Left renal pelvis (tissue), 4 donors: ENCODE data around the gene ACAP3. TPM values are rescaled to one million over a fixed set of nuclear protein-coding genes. Genes with fewer than 3 reads are reported as not detected.

Experiments
- DNase-seq, 4 donors: peaks; one replicate each; pipeline ENCODE4 v3.0.0-alpha.2; 2013; ENCODE audit warnings: low read depth in 4 of 4, low spot score in 3 of 4
- polyA plus RNA-seq, 4 donors: library from polyadenylated mRNA; unstranded; fragments of 120-200 nt; gene quantifications; one replicate each; pipeline ENCODE4 v1.2.1, GENCODE V29; 2013; ENCODE audit not compliant: insufficient read length in 4 of 4

The ACAP3 gene
- polyA plus RNA-seq, 4 donors, result 18.3 to 44.1 (median 34.0) TPM

DNA sequence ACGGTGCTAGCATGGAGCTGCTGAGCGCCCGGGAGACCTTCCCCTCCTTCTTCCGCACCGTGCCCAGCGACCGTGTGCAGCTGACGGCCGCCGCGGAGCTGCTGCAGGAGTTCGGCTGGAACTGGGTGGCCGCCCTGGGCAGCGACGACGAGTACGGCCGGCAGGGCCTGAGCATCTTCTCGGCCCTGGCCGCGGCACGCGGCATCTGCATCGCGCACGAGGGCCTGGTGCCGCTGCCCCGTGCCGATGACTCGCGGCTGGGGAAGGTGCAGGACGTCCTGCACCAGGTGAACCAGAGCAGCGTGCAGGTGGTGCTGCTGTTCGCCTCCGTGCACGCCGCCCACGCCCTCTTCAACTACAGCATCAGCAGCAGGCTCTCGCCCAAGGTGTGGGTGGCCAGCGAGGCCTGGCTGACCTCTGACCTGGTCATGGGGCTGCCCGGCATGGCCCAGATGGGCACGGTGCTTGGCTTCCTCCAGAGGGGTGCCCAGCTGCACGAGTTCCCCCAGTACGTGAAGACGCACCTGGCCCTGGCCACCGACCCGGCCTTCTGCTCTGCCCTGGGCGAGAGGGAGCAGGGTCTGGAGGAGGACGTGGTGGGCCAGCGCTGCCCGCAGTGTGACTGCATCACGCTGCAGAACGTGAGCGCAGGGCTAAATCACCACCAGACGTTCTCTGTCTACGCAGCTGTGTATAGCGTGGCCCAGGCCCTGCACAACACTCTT, 24.5 kb upstream of the ACAP3 start:
- DNase-seq, result no peak

DNA sequence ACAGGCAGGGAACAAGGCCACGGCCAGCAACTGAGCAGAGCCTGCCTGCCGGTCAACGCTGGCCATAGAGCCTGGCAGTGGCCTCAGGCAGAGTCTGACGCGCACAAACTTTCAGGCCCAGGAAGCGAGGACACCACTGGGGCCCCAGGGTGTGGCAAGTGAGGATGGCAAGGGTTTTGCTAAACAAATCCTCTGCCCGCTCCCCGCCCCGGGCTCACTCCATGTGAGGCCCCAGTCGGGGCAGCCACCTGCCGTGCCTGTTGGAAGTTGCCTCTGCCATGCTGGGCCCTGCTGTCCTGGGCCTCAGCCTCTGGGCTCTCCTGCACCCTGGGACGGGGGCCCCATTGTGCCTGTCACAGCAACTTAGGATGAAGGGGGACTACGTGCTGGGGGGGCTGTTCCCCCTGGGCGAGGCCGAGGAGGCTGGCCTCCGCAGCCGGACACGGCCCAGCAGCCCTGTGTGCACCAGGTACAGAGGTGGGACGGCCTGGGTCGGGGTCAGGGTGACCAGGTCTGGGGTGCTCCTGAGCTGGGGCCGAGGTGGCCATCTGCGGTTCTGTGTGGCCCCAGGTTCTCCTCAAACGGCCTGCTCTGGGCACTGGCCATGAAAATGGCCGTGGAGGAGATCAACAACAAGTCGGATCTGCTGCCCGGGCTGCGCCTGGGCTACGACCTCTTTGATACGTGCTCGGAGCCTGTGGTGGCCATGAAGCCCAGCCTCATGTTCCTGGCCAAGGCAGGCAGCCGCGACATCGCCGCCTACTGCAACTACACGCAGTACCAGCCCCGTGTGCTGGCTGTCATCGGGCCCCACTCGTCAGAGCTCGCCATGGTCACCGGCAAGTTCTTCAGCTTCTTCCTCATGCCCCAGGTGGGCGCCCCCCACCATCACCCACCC, 23.6 kb upstream of the ACAP3 start, which contains the start of gene TAS1R3:
TAS1R3 (plus strand) TSS at position 213 of the 898 bp plus-strand sequence; CDS start at position 279, 66 bp downstream.
- DNase-seq, result no peak

DNA sequence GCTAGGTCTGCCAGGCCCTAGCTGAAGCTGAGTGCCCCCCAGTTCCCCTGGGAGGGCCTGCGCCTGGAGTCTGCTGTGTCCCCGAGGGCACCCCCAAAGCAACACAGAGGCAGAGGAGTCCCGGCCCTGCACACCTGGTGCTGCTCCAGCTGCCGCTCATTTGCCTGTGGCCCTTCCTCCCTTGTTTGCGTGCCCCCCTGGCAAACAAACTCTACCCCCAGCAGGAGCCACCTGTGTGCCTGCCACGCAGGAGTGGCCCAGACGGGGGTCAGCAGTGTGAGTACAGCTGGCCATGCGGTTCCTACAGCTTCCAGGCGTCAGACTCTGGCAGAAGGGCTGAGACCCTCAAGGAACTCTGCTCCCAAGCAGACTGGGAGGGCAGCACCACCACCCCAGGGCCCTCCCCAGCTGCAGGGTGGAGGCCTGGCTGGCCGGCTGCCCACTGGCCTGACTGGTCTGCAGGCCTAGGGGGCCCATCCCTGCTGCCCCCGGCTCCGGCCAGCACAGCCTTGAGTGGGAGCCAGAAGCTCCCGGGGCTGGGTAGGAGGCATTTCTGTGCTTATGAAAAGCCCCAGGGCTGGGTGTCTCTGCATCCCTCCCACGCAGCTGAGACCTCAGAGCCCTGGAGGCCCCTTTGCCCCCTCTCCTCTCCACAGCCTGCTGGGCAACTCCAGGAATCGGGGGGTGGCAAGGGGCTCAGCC, 22.8 kb upstream of the ACAP3 start:
- no peak for DNase-seq

DNA sequence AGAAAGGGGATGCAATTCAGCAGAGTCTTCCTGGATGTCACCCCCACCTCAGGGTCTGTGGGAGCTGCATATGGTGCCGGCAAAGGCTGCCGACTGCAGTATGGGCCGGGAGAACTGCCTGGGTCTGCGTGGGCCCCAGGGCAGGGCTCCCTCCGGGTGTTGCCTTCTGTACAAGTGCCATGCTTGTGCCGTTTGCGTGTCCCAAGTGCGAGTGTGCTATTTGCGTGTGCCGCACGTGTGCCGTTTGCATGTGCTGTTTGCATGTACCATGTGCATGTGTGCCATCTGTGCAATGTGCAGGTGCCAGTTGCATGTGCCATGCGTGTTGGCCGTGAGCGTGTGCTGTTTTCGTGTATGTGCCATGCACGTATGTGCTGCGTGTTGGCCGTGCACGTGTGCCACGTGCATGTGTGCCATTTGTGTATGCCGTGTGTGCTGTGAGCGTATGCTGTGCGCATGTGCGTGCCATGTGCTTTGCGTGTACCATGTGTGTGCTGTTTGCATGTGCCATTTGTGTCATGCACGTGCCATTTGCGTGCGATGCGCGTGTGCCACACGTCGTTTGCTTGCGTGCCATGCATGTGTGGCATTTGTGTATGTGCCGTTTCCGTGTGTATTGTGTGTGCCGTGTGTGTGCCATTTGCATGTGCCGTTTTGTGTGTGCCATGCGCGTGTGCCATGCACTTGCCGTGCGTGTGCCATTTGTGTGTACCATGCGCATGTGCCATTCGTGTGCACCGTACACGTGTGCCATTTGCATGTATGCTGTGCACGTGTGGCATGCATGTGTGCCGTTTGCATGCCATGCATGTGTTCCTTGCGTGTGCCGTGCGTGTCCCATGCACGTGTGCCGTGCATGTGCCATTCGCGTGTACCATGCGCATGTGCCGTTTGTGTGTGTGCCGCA, 21.8 kb upstream of the ACAP3 start:
- DNase-seq, result no peak

DNA sequence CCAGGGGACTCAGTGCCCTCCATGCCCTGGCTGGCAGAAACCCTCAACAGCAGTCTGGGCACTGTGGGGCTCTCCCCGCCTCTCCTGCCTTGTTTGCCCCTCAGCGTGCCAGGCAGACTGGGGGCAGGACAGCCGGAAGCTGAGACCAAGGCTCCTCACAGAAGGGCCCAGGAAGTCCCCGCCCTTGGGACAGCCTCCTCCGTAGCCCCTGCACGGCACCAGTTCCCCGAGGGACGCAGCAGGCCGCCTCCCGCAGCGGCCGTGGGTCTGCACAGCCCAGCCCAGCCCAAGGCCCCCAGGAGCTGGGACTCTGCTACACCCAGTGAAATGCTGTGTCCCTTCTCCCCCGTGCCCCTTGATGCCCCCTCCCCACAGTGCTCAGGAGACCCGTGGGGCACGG, 20.5 kb upstream of the ACAP3 start:
- no peak for DNase-seq

DNA sequence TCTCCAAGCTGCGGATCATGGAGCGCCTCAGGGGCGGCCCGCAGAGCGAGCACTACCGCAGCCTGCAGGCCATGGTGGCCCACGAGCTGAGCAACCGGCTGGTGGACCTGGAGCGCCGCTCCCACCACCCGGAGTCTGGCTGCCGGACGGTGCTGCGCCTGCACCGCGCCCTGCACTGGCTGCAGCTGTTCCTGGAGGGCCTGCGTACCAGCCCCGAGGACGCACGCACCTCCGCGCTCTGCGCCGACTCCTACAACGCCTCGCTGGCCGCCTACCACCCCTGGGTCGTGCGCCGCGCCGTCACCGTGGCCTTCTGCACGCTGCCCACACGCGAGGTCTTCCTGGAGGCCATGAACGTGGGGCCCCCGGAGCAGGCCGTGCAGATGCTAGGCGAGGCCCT, 19.6 kb upstream of the ACAP3 start:
- DNase-seq, result no peak

DNA sequence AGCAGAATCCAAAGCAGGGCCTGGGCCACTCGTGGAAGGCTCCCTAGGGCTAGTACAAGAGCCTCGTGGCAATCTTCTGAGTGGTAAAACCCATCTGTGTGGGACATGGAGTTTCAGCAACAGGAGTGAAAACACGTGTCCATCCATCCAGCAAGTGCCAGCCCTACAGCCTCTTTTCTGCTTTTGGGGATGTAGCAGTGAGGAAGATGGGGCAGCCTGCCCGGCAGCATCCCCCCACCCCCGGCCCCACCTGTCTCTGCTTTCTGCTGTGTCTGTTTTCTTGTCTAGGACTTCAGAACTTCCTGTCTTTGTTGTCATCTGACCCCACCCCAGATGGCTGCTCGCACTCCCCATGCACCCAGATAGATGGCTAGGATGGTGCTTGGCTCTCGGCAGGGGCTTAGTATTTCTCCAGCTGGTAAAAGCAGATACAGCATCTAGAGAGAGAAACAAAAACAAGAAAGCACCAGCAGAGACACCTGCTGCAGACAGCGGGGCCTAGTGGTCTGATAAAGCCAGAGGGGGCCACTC, 18.4 kb upstream of the ACAP3 start:
- no peak for DNase-seq

DNA sequence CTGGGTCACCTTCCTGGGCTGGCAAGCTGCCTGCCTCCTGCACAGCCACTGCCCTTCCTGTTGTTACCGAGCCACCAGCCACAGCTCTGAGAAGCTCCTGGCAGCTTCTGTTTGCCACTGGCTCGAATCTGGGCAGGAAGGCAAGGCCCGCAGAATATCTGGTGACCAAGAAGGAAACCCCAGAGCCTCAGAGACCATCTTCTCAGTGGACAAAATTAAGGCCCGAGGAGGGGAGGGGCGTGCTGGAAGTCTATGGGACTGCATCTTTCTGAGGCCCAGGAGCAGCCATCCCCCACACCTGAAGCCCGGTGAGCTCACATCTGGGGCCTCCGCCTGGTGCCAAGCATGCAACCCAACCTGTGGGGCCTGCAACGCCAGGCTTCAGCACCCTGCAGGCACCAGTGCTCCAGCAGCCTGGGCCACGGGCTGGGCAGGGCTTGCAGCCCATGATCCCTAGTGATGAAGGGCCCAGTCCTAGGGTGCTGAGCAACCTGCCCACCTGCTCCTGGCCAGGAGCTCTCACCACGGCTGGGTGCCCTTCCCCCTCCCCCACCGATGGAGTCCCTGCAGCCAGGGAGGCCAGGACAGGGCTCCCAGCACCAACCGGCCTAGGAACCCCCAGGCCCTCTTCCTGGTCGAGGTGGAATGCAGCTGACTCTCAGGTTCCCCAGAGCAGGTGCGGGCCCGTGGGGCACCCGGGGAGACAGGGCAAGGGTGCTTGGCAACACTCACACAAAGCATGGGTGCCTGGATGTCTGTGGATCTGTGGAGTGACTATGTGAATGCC, 17.8 kb upstream of the ACAP3 start:
- no peak for DNase-seq

DNA sequence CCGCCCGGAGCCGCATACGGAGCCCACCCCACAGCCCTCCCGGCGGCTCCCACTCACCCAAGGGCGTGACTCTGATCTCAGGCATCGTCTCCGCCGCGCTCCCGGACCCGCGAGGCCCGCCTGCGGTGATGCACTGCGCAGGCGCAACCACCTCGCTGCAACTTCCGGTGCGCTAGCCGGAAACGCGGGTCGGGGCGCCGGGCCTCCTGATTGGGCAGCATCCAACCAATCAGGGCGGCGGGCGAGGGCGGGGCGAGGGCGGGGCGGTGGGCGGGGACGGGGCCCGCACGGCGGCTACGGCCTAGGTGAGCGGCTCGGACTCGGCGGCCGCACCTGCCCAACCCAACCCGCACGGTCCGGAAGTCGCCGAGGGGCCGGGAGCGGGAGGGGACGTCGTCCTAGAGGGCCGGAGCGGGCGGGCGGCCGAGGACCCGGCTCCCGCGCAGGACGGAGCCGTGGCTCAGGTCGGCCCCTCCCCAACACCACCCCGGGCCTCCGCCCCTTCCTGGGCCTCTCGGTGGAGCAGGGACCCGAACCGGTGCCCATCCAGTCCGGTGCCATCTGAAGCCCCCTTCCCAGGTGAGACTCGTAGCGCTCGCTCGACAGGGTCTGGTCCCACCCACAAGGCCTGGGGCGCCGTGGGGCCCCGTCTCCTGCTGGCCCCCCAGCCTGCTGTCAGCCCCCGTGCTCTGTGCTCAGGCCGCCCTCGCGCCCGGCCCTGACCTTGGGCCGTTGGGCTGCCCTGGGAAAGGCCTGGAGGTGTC, 17.0 kb upstream of the ACAP3 start, which contains the start of the genes CPTP and INTS11:
CPTP (plus strand) TSS at position 279 of the 764 bp plus-strand sequence. CDS start 2,109 bp downstream, outside the sequence.
INTS11 (minus strand) TSS at position 137 of the 764 bp plus-strand sequence; CDS start at position 85, 52 bp downstream.
- DNase-seq, result peak; percentile 71 to 78 (median 76)

DNA sequence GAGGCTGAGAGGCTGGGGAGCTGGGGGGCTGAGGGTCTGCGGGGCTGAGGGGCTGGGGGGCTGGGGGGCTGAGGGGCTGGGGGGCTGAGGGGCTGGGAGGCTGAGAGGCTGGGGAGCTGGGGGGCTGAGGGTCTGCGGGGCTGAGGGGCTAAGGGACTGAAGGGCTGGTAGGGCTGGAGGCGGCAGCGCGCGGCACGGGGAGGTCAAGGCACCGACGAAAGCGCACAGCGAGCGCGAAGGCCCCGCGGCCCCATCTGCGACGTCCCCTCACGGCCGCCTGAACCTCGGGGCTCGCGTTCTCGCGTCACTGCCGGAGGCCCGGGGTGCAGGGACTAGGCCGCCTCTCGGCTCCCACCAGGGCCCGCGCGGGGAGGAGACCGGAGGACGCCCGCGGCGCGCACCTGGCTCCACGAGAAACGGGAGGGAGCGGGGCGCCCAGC, 16.4 kb upstream of the ACAP3 start:
- no peak for DNase-seq

DNA sequence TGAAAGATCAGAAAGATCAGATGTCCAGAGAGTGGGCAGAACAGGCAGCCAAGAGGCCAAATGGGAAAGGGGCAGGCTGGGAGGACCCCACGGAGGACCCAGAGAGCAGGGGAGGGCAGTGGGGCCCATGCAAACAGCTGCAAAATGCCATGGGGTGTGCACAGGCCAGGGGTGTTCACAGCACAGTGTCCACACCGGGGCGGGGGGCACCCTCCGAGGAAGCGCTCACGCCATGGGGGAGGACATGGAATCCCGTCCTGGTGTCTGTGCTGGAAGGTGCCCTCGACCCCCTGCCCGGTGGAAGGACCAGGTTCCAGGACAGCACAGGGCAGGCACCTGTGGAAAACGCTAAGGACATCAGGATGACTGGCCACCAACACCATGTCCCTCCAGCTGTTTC, 15.2 kb upstream of the ACAP3 start:
- no peak for DNase-seq

DNA sequence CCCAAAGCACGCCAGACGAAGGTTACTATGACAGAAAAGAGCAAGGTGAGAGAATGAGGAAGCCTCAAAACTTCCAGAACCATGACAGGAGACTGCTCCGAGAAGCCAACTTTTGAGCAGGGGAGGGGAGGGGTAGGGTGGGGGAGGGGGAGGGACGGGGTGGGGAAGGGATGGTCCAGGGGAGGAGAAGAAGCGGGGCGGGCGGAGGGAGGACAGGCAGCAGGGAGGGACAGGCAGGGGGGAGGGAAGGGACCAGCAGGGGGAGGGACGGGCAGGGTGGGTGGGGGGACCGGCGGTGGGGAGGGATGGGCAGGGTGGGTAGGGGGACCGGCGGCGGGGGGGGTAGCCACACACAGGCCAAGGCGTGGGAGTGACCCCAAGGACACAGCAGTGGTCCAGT, 14.7 kb upstream of the ACAP3 start:
- no peak for DNase-seq

DNA sequence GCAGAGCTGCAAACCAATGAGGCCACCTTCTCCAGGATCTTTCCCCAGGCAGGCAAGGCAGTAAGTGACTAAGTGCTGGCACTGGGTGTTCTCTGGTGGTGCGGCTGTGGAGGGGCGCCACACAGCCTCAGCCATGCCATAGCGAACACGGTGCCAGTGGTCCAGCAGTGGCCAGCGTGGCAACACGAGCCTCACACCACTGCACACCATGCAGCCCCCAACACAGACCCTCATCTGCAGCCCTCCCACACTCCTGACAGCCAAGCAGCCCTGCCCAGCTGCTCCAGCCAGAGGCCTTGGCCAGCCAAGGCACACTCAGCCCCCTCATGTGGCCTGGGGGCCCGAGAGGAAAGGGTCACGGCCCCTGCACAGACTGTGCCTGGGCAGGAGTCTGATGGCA, 13.7 kb upstream of the ACAP3 start:
- no peak for DNase-seq

DNA sequence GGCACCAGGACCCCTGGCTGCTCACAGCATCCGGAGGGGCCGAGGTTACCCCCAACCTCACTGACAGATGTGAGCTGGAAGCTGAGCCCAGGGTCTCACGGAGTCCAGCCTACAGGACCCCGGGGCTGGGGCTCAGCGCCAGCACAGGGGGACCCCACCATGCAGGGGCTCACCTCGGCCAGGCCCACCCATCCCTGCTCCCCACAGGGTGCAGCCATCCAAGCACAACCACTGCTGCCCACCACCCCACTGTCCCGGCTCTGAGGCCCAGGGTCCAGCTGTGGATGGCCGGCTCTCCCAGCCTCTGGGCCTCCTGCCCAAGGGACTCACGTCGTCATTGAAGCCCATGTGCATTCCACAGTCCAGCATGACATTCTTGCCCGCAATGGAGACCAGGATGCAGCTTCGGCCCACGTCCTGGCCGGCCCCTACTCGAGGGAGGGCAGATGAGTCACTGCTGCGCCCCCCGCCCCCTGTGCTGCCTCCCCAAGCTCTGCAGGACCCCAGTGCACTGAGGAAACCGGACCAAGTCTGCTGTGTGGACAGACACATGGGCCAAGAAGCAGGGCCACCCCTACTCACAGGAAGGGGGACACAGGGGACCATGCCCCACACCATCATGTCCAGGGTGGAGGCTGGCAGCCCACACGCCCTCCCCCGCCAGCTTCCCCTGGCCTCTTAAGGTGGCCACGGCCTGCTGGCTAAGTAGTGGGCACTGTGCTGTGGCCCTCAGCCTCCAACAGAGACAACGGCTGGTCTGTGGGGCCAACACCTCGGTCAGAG, 13.1 kb upstream of the ACAP3 start:
- DNase-seq, result no peak

DNA sequence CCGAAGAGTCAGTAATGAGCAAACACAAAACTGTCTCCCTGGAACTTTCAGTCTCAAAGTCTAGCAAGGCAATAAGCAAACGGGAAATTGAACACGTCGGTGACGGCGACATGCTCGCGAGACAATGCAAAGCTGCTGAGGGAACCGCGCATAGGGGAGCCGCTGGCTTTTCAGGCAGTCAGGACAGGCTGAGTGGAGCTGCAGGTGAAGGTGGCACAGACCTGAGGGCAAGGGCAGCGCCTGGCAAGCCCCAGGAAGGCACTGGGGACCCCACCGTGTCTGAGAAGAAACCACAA, 11.9 kb upstream of the ACAP3 start:
- no peak for DNase-seq

DNA sequence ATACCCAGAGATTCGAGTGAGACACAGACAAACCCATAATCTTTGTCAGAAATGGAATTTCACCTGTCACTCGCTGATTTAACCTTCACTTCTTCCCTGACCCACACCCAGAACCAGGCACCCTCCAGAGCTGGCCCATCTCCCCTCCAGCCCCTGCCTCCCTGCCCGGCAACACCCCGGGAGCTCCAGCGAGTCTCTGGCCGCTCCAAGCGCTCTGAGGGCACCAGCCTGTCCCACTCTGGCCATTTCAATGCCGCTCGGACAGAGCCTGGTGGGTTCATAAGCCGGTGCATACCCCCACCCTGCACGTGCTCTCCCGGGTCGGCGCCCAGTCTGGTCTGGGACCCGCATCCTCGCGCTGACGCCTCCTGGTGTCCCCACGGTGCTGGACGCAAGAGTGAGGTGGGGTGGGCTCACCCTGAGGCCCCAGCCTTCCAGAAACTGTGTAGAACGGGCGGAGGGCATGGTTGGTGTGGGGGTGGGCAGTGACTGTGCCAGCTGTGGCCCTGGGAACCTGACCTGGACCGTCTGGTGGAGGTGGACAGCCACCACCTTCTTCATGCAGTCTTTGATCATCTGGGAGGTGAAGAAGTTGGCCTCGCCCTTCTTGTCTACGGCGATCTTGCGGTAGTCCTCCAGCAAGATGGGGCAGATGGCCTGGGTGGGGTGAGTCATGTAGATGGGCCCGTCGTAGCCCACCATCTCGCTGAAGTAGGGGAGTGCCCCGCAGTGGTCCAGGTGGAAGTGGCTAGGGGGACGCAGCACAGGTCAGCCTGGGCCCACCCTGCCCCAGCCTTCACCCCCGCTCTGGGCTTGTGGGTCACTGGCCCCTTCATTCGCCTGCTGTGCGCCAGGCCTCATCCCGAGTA, 11.3 kb upstream of the ACAP3 start:
- DNase-seq, result no peak
